HCT116 (cell line): ENCODE results near the gene PPM1M. TPM values are rescaled to one million over a fixed set of nuclear protein-coding genes. Genes with fewer than 3 reads are reported as not detected.

Experiments used
- ATAC-seq: fragments of 200-7000 bp; cut with Tn5 transposase; 2 replicates; pipeline ENCODE4 v1.9.1; 2020; ENCODE audit warnings: mild to moderate bottlenecking, moderate library complexity
- BruUV-seq: library from RNA; stranded (reverse); fragments of 400-500 nt; replicated peaks from 2 replicates; lab custom pipeline; 2021; lab: Mats Ljungman, UMichigan
- CTCF ChIA-PET: fragments of 300-600 bp; sonication (Branson Sonifier 250); formaldehyde crosslinking; loops from one replicate; lab custom pipeline; 2021; ENCODE audit warnings: antibody characterized with exemption; lab: Charles Lee
- POLR2A ChIA-PET: fragments of 300-600, 350-600 bp; sonication (Branson Sonifier 250); formaldehyde crosslinking; loops from one replicate; lab custom pipeline; 2021; ENCODE audit warnings: antibody characterized with exemption; lab: Charles Lee
- RAD21 ChIA-PET, 2 experiments: fragments of 300-600 bp; sonication (Branson Sonifier 250); formaldehyde crosslinking; loops; one replicate each; lab custom pipeline; 2023; ENCODE audit warnings: low total read pairs in 2 of 2; ENCODE audit not compliant: uncharacterized antibody in 2 of 2, unreplicated experiment in 2 of 2, low non-redundant PET in 1 of 2; lab: Charles Lee
- DNase-seq: peaks from one replicate; pipeline ENCODE4 v3.0.0-alpha.2; 2010; ENCODE audit warnings: low read depth, low spot score
- H2AFZ ChIP-seq: fragments of 200-600 bp; shearing (Covaris generic), sonication (generic); 2 replicates; pipeline ENCODE4 v1.6.1; 2017; ENCODE audit warnings: low read depth, mixed run types, mixed read lengths, antibody characterized with exemption, low read length; ENCODE audit not compliant: poor library complexity, severe bottlenecking
- H3K27ac ChIP-seq: 2 replicates; pipeline ENCODE4 v1.5.1; 2012; ENCODE audit warnings: low read depth, low read length
- H3K27me3 ChIP-seq: fragments of 200-600 bp; sonication (generic); 2 replicates; pipeline ENCODE4 v1.6.1; 2016; ENCODE audit warnings: mixed run types, low read length, mixed read lengths; ENCODE audit not compliant: insufficient read depth
- H3K36me3 ChIP-seq, 2 experiments: fragments of 200-500 bp in 1 of 2; fragments of 200-600 bp in 1 of 2; sonication (Bioruptor generic) in 1 of 2; sonication (generic) in 1 of 2; 2 replicates each; pipeline versions ENCODE4 v1.5.1 to v1.6.1; 2014 to 2016; ENCODE audit warnings: low read length in 2 of 2, inconsistent platforms in 1 of 2, mixed read lengths in 1 of 2, mixed run types in 1 of 2; ENCODE audit not compliant: insufficient read depth in 2 of 2, control insufficient read depth in 1 of 2
- H3K4me1 ChIP-seq, 2 experiments: fragments of 200-600 bp in 1 of 2; sonication (generic) in 1 of 2; 2 replicates each; pipeline versions ENCODE4 v1.5.1 to v1.6.1; 2012 to 2017; ENCODE audit warnings: low read length in 2 of 2, inconsistent platforms in 1 of 2, mild to moderate bottlenecking in 1 of 2, mixed read lengths in 1 of 2, mixed run types in 1 of 2, moderate library complexity in 1 of 2; ENCODE audit not compliant: insufficient read depth in 2 of 2, control insufficient read depth in 1 of 2
- H3K4me2 ChIP-seq: fragments of 200-600 bp; sonication (generic); 2 replicates; pipeline ENCODE4 v1.6.1; 2017; ENCODE audit warnings: mixed run types, low read length, mixed read lengths
- H3K4me3 ChIP-seq, 2 experiments: fragments of 200-600 bp in 1 of 2; sonication (generic) in 1 of 2; replicated peaks in 1 of 2; 2 replicates each; pipeline ENCODE4 v1.5.1; 2011 to 2016; ENCODE audit warnings: low read length in 2 of 2, control low read depth in 1 of 2, low read depth in 1 of 2, mild to moderate bottlenecking in 1 of 2, mixed read lengths in 1 of 2, mixed run types in 1 of 2
- H3K79me2 ChIP-seq: fragments of 200-600 bp; sonication (generic); 2 replicates; pipeline ENCODE4 v1.6.1; 2017; ENCODE audit warnings: mild to moderate bottlenecking, mixed run types, low read length, moderate library complexity, mixed read lengths; ENCODE audit not compliant: insufficient read depth
- H3K9ac ChIP-seq: fragments of 200-600 bp; sonication (generic); 2 replicates; pipeline ENCODE4 v1.6.1; 2016; ENCODE audit warnings: low read length, mixed read lengths
- H3K9me2 ChIP-seq: fragments of 200-600 bp; sonication (generic), shearing (Covaris generic); 2 replicates; pipeline ENCODE4 v1.6.1; 2017; ENCODE audit warnings: mixed run types, mild to moderate bottlenecking, moderate library complexity; ENCODE audit not compliant: insufficient read depth
- H3K9me3 ChIP-seq, 2 experiments: fragments of 200-500 bp in 1 of 2; fragments of 200-600 bp in 1 of 2; sonication (Bioruptor generic) in 1 of 2; sonication (generic) in 1 of 2; 2 replicates each; pipeline ENCODE4 v1.6.1; 2014 to 2017; ENCODE audit warnings: low read length in 2 of 2, mixed read lengths in 2 of 2, inconsistent platforms in 1 of 2, low read depth in 1 of 2, mild to moderate bottlenecking in 1 of 2, mixed run types in 1 of 2, moderate library complexity in 1 of 2; ENCODE audit not compliant: control insufficient read depth in 1 of 2, insufficient read depth in 1 of 2
- H4K20me1 ChIP-seq: fragments of 200-600 bp; sonication (generic), shearing (Covaris generic); 2 replicates; pipeline ENCODE4 v1.6.1; 2017; ENCODE audit warnings: mixed run types, mild to moderate bottlenecking, moderate library complexity; ENCODE audit not compliant: insufficient read depth
- CBX3 ChIP-seq: IDR thresholded peaks from 2 replicates; pipeline ENCODE4 v1.6.1; 2012; ENCODE audit warnings: low read depth
- CEBPB ChIP-seq: IDR thresholded peaks from 2 replicates; pipeline ENCODE4 v1.6.1; 2012; ENCODE audit warnings: low read depth
- EGR1 ChIP-seq: IDR thresholded peaks from 2 replicates; pipeline ENCODE4 v1.6.1; 2012; ENCODE audit warnings: low read depth
- ELF1 ChIP-seq: IDR thresholded peaks from 2 replicates; pipeline ENCODE4 v1.6.1; 2012; ENCODE audit warnings: low read depth, borderline replicate concordance
- EZH2 ChIP-seq: fragments of 200-600 bp; sonication (generic); IDR thresholded peaks from 2 replicates; pipeline ENCODE4 v1.6.1; 2017; ENCODE audit warnings: antibody characterized with exemption, mixed run types
- FOSL1 ChIP-seq: IDR thresholded peaks from 2 replicates; pipeline ENCODE4 v1.6.1; 2012; ENCODE audit warnings: low read depth
- JUND ChIP-seq: IDR thresholded peaks from 2 replicates; pipeline ENCODE4 v1.6.1; 2012
- POLR2A ChIP-seq: IDR thresholded peaks from 2 replicates; pipeline ENCODE4 v1.7.0; 2011; ENCODE audit warnings: borderline replicate concordance; ENCODE audit not compliant: insufficient read depth, insufficient read length; ENCODE audit errors: extremely low read depth
- RAD21 ChIP-seq: IDR thresholded peaks from 2 replicates; pipeline ENCODE4 v1.6.1; 2012; ENCODE audit warnings: low read depth, mild to moderate bottlenecking
- SRF ChIP-seq: IDR thresholded peaks from 2 replicates; pipeline ENCODE4 v1.6.1; 2012; ENCODE audit warnings: low read depth
- ZNF274 ChIP-seq: fragments of 200-500 bp; sonication (Bioruptor generic); IDR thresholded peaks from 2 replicates; pipeline ENCODE4 v1.6.1; 2014; ENCODE audit warnings: mild to moderate bottlenecking, low read depth, low read length, inconsistent platforms
- intact Hi-C: fragments of 100-400 bp; cut with micrococcal nuclease; formaldehyde crosslinking; loops from 2 replicates; pipeline ENCODE4 v1.10.0; 2022
- total RNA-seq: library from RNA; stranded (reverse); gene quantifications from one replicate; pipeline ENCODE4 v1.2.1, GENCODE V29; 2021; ENCODE audit not compliant: unreplicated experiment
- TF ChIP-seq, protein P1 (sequence below), 3 experiments: fragments of 200-600 bp in 1 of 3; sonication (generic) in 1 of 3; IDR thresholded peaks in 2 of 3; conservative IDR thresholded peaks in 1 of 3; 2 replicates each; pipeline ENCODE4 v1.5.1; 2012 to 2017; ENCODE audit warnings: low read depth in 2 of 3, low read length in 2 of 3, antibody characterized with exemption in 1 of 3, borderline replicate concordance in 1 of 3, control low read depth in 1 of 3, mild to moderate bottlenecking in 1 of 3, mixed read lengths in 1 of 3, mixed run types in 1 of 3, moderate library complexity in 1 of 3; ENCODE audit not compliant: insufficient read depth in 1 of 3
- TF ChIP-seq, protein P2 (sequence below): IDR thresholded peaks from 2 replicates; pipeline ENCODE4 v1.6.1; 2012

PPM1M gene
- total RNA-seq, 1 experiment from 2014 or later, result 16.6 TPM

DNA sequence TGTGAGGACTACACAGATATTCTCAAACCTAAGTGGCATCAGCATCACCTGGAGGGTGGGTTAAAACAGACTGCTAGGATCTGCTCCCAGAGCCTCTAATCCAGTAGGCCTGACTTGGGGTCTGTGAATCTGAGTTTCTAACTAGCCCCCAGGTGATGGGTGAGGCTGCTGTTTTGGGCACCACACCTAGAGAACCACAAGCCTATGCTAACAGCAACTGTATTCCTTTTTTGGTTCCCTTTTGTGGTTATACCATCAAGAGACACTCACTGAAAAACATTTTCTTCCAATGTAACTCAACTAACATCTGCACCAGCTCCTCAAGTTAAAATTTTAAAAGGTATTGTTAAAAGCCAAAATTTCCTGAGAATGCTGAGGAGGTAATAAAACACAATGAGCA, 16.9 kb downstream of the PPM1M start:
- ChIA-PET POLR2A (no interaction called here), CTCF (no interaction called here), RAD21 (no interaction called here)
- peaks cover 94% of the 10 kb centered on the region for H3K79me2 ChIP-seq
- H3K36me3 ChIP-seq, result peaks cover 75 to 80% of the 10 kb centered on the region in 2 experiments
- no peak overlapping the region for H3K4me3 ChIP-seq
- peaks cover 3% of the 10 kb centered on the region; the same call in 1 of the 2 replicates for H4K20me1 ChIP-seq
- H3K9me3 ChIP-seq, result no peaks in the 10 kb centered on the region
- DNase-seq, result no peak
- no TSS peak for BruUV-seq
- H3K9me2 ChIP-seq, result no peaks in the 10 kb centered on the region
- TF ChIP-seq CBX3 (no peak), CEBPB (no peak), SRF (no peak), ELF1 (no peak), JUND (no peak), FOSL1 (no peak), EGR1 (no peak)
- no peak overlapping the region for H3K9ac ChIP-seq
- no peak overlapping the region for H2AFZ ChIP-seq
- ATAC-seq, result no peak
- no peak overlapping the region for H3K27ac ChIP-seq
- intact Hi-C loops, result no loop called here
- H3K27me3 ChIP-seq, result no peaks in the 10 kb centered on the region
- H3K4me2 ChIP-seq, result no peak overlapping the region
- peaks cover 0 to 5% of the 10 kb centered on the region in 2 experiments; a peak in 2 of 4 replicates for H3K4me1 ChIP-seq

DNA sequence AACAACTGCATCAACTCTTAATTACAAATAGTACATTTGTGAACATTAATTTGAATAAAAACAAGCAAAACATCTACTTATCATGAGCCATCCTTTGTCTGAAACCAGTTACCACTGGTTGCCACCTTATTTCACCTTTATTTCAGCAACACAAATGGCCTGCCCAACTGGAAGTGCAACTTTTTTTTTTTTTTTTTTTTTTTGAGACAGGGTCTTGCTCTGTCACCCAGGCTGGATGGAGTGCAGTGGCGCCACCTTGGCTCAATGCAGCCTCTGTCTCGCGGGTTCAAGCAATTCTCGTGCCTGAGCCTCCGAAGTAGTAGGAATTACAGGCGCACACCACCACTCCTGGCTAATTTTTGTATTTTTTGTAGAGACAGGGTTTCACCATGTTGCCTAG, 19.8 kb downstream of the PPM1M start:
- TF ChIP-seq, protein P1, sequence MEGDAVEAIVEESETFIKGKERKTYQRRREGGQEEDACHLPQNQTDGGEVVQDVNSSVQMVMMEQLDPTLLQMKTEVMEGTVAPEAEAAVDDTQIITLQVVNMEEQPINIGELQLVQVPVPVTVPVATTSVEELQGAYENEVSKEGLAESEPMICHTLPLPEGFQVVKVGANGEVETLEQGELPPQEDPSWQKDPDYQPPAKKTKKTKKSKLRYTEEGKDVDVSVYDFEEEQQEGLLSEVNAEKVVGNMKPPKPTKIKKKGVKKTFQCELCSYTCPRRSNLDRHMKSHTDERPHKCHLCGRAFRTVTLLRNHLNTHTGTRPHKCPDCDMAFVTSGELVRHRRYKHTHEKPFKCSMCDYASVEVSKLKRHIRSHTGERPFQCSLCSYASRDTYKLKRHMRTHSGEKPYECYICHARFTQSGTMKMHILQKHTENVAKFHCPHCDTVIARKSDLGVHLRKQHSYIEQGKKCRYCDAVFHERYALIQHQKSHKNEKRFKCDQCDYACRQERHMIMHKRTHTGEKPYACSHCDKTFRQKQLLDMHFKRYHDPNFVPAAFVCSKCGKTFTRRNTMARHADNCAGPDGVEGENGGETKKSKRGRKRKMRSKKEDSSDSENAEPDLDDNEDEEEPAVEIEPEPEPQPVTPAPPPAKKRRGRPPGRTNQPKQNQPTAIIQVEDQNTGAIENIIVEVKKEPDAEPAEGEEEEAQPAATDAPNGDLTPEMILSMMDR (IDR thresholded peaks at IDR 0.05 in 2 of 3, conservative IDR thresholded peaks at IDR 0.05 in 1 of 3; ENCODE audit: borderline replicate concordance in 1 of 3, insufficient read depth in 1 of 3, low read depth in 2 of 3, low read length in 2 of 3), result 0 out of 6 replicates have a peak, but pooled peaks of 2 of the 3 experiments have one; percentile 5 to 6
- TF ChIP-seq ZNF274 (no peak), ELF1 (no peak), RAD21 (peak; percentile 23; the same call in 1 of the 2 replicates), CEBPB (no peak), POLR2A (no peak), EZH2 (no peak), FOSL1 (no peak)
- TF ChIP-seq, protein P2, sequence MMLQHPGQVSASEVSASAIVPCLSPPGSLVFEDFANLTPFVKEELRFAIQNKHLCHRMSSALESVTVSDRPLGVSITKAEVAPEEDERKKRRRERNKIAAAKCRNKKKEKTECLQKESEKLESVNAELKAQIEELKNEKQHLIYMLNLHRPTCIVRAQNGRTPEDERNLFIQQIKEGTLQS, result no peak
- Histone ChIP-seq H3K36me3 (peaks cover 71 to 72% of the 10 kb centered on the region in 2 experiments), H4K20me1 (peaks cover 5% of the 10 kb centered on the region; the same call in 1 of the 2 replicates), H3K27ac (no peak overlapping the region), H3K79me2 (peaks cover 97% of the 10 kb centered on the region), H3K9me3 (no peaks in the 10 kb centered on the region), H3K4me3 (no peak overlapping the region), H3K9ac (no peak overlapping the region), H3K9me2 (no peaks in the 10 kb centered on the region), H3K4me2 (no peak overlapping the region), H3K27me3 (no peaks in the 10 kb centered on the region), H3K4me1 (peaks cover 0 to 5% of the 10 kb centered on the region in 2 experiments; a peak in 2 of 4 replicates), H2AFZ (no peak overlapping the region)
- ChIA-PET CTCF (no interaction called here), POLR2A (no interaction called here), RAD21 (no interaction called here)
- BruUV-seq, result no TSS peak
- ATAC-seq (peak; percentile 62; the same call in 1 of the 2 replicates), DNase-seq (no peak)
- intact Hi-C loops, result no loop called here
